ENCODE results near the gene PRMT2.

PRMT2 gene

DNA sequence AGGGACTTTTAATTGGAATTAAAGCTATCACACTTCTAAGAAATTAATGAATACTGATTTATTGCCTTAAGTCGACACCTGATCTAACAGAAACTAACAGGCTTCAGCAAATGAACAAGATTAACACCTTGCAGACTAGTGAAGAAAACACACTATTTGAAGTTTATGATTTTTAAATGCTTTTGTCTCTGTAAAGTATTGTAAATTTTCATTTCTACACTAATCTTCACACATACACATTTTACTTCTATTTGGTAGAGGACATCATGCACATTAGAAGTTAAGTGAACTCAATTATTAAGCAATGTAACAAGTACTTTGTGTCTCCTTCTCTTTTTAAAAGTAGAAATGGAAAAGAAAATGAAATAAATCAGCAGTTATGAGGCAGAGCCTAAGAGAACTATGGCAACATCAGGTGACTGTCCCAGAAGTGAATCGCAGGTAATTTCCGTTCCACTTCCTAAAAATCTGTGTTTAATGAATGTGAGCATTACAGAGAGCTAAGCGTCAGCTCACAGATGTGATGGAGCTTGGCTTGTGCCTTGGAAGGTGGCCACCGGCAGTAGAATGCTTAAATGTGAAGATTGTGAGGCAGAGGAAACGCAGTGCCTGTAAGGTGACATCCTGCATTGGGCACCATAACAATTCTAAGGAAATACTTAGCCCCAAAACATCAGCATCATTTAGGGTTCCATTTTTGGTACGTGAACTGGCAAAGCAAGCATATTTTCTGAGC is 1.2 kb downstream of the PRMT2 start:
- Histone ChIP-seq H3K4me1 (ENCODE audit: control insufficient read depth in 1 of 2, insufficient read depth in 1 of 2, low read depth in 1 of 2, low read length in 1 of 2) (peaks cover 48 to 53% of the 10 kb centered on the region in 2 experiments), H3K27ac (peak overlapping the region; percentile 98), H3K36me3 (peaks cover 19% of the 10 kb centered on the region), H3K4me3 (ENCODE audit: low read depth in 1 of 2, low read length in 1 of 2) (peak overlapping the region; percentile 86 to 100), H3K27me3 (no peaks in the 10 kb centered on the region), H3K9me3 (no peaks in the 10 kb centered on the region)
- TF ChIP-seq, protein P1, sequence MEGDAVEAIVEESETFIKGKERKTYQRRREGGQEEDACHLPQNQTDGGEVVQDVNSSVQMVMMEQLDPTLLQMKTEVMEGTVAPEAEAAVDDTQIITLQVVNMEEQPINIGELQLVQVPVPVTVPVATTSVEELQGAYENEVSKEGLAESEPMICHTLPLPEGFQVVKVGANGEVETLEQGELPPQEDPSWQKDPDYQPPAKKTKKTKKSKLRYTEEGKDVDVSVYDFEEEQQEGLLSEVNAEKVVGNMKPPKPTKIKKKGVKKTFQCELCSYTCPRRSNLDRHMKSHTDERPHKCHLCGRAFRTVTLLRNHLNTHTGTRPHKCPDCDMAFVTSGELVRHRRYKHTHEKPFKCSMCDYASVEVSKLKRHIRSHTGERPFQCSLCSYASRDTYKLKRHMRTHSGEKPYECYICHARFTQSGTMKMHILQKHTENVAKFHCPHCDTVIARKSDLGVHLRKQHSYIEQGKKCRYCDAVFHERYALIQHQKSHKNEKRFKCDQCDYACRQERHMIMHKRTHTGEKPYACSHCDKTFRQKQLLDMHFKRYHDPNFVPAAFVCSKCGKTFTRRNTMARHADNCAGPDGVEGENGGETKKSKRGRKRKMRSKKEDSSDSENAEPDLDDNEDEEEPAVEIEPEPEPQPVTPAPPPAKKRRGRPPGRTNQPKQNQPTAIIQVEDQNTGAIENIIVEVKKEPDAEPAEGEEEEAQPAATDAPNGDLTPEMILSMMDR (IDR thresholded peaks at IDR 0.05): no peak

DNA sequence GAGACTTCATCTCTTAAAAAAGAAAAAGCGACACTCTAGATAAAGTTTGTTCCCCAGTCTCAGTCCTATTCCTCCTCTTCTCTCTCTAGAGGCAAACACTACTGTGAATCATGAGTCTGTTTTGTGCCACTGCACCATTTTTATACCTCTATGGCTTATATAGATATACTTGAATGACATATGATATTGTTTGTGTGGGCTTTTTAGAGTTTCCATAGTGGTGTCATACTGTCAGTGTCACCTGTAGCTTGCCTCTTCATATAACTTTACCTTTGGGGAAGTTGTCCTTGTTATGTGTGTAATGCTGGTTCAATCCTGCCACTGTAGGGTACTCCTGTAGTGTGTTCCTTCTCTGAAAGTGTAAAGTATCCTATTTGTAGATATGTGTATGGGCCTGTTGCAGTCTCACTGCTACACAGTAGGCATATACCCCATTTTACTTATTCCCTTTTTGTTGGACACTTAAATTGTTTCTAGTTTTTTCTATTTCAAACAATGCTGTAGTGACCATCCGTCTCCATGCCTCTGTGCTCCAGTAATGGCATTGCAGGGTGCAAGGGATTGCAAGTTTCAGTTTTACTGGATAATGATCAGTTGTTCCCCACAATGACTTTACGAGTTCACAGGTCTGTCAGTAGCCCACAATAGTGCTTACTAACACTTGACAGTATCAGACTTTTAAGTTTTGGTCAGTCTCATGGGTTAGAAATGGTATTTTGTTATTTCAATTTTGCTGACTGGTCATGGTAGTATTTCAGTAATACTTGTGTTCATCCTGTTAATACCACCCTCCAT is 2.7 kb downstream of the PRMT2 start:
- Histone ChIP-seq H3K27ac (peak overlapping the region; percentile 50), H3K4me1 (ENCODE audit: control insufficient read depth in 1 of 2, insufficient read depth in 1 of 2, low read depth in 1 of 2, low read length in 1 of 2) (peaks cover 48 to 53% of the 10 kb centered on the region in 2 experiments), H3K4me3 (ENCODE audit: low read depth in 1 of 2, low read length in 1 of 2) (no peak overlapping the region), H3K36me3 (peaks cover 32% of the 10 kb centered on the region), H3K9me3 (no peaks in the 10 kb centered on the region), H3K27me3 (no peaks in the 10 kb centered on the region)
- TF ChIP-seq, protein P1 (IDR thresholded peaks at IDR 0.05): no peak

GRCh38 chr21:46639489-46640386 is 4.3 kb downstream of the PRMT2 start:
- Histone ChIP-seq H3K9me3 (no peaks in the 10 kb centered on the region), H3K4me1 (ENCODE audit: control insufficient read depth in 1 of 2, insufficient read depth in 1 of 2, low read depth in 1 of 2, low read length in 1 of 2) (peaks cover 43 to 47% of the 10 kb centered on the region in 2 experiments), H3K36me3 (peaks cover 47% of the 10 kb centered on the region), H3K4me3 (ENCODE audit: low read depth in 1 of 2, low read length in 1 of 2) (no peak overlapping the region), H3K27me3 (no peaks in the 10 kb centered on the region), H3K27ac (no peak overlapping the region)
- TF ChIP-seq, protein P1 (IDR thresholded peaks at IDR 0.05): no peak

- no peak overlapping the region for H3K4me3 ChIP-seq (ENCODE audit: low read depth in 1 of 2, low read length in 1 of 2)
- TF ChIP-seq, protein P1 (IDR thresholded peaks at IDR 0.05): no peak
- no peaks in the 10 kb centered on the region for H3K27me3 ChIP-seq
- peaks cover 64% of the 10 kb centered on the region for H3K36me3 ChIP-seq
- no peak overlapping the region for H3K27ac ChIP-seq
- H3K4me1 ChIP-seq (ENCODE audit: control insufficient read depth in 1 of 2, insufficient read depth in 1 of 2, low read depth in 1 of 2, low read length in 1 of 2): peaks cover 31% of the 10 kb centered on the region in 2 experiments
- H3K9me3 ChIP-seq: no peaks in the 10 kb centered on the region
These were observed 6.2 kb downstream of the PRMT2 start for GRCh38 chr21:46641656-46642055.
